Forelimb muscle (tissue), 1 donor: Measurements from ENCODE around the gene AP4M1. TPM values are rescaled to one million over a fixed set of nuclear protein-coding genes. Genes with fewer than 3 reads are reported as not detected.
"Not testable (repeated sequence)": the region's sequence is repeated elsewhere in the genome, so short reads cannot be mapped to it uniquely, and the experiment has no call there.

ENCODE experiments used
- DNase-seq: peaks from one replicate; pipeline ENCODE4 v3.0.0-alpha.2; 2013; ENCODE audit warnings: low read depth
- polyA plus RNA-seq: library from polyadenylated mRNA; unstranded; fragments of 120-200 nt; gene quantifications from one replicate; pipeline ENCODE4 v1.2.1, GENCODE V29; 2013; ENCODE audit not compliant: insufficient read length

The AP4M1 gene
- polyA plus RNA-seq, 1 donor: 22.0 TPM

- no peak for DNase-seq
Measured at GRCh38 chr7:100107125-100107737, 5.8 kb downstream of the AP4M1 start.

GRCh38 chr7:100107890-100108289 is 6.4 kb downstream of the AP4M1 start:
- no peak for DNase-seq

- no peak for DNase-seq
Measured at GRCh38 chr7:100109521-100110163, 8.2 kb downstream of the AP4M1 start.

GRCh38 chr7:100111156-100111555 is 9.7 kb downstream of the AP4M1 start:
- DNase-seq: no peak

- no peak for DNase-seq
Measured at GRCh38 chr7:100111914-100112313, 10.5 kb downstream of the AP4M1 start.

- DNase-seq: no peak
Measured at GRCh38 chr7:100115026-100115425, 13.6 kb downstream of the AP4M1 start.

GRCh38 chr7:100118388-100119071 is 17.1 kb downstream of the AP4M1 start:
- no peak for DNase-seq

GRCh38 chr7:100119072-100119969 is 17.9 kb downstream of the AP4M1 start, which contains the start of the genes CNPY4 and TAF6:
CNPY4 (plus strand) TSS chr7:100119634; CDS start chr7:100119745, 111 bp downstream.
TAF6 (minus strand) TSS chr7:100119358; CDS start chr7:100114209, 5,149 bp downstream.
- DNase-seq: peak; percentile 90

GRCh38 chr7:100119970-100120732 is 18.7 kb downstream of the AP4M1 start:
- peak; percentile 44 for DNase-seq

GRCh38 chr7:100120733-100121036 is 19.2 kb downstream of the AP4M1 start:
- DNase-seq: no peak

GRCh38 chr7:100122067-100122466 is 20.6 kb downstream of the AP4M1 start:
- no peak for DNase-seq

GRCh38 chr7:100122568-100122967 is 21.1 kb downstream of the AP4M1 start:
- DNase-seq: no peak

GRCh38 chr7:100124301-100125230 is 23.1 kb downstream of the AP4M1 start:
- DNase-seq: no peak

- DNase-seq: no peak
Measured at GRCh38 chr7:100126239-100126930, 24.9 kb downstream of the AP4M1 start.

GRCh38 chr7:100126931-100127865 is 25.8 kb downstream of the AP4M1 start, which contains the start of gene MBLAC1:
MBLAC1 (plus strand) TSS chr7:100126967; CDS start chr7:100127396, 429 bp downstream.
- peak; percentile 77 for DNase-seq

- DNase-seq: no peak
Measured at GRCh38 chr7:100127866-100128636, 26.6 kb downstream of the AP4M1 start.

GRCh38 chr7:100128637-100128963 is 27.2 kb downstream of the AP4M1 start:
- no peak for DNase-seq

- not testable (repeated sequence) for DNase-seq
Measured at GRCh38 chr7:100130220-100130607, 28.8 kb downstream of the AP4M1 start.
